Measurements from ENCODE around the gene CACNA1G.

CACNA1G gene

GRCh38 chr17:50520483-50520882 is 40.0 kb upstream of the CACNA1G start:
- Histone ChIP-seq H3K4me3 (no peak overlapping the region), H3K27me3 (no peaks in the 10 kb centered on the region), H3K9me3 (no peaks in the 10 kb centered on the region), H3K4me2 (no peak overlapping the region), H3K27ac (no peak overlapping the region), H3K36me3 (no peaks in the 10 kb centered on the region), H3K4me1 (peaks cover 7% of the 10 kb centered on the region), H4K20me1 (no peaks in the 10 kb centered on the region), H3K9ac (no peak overlapping the region)
- TF ChIP-seq Cebpa-rat (IDR thresholded peaks at IDR 0.05), result no peak

GRCh38 chr17:50521514-50521913 is 39.0 kb upstream of the CACNA1G start:
- H3K4me2 ChIP-seq, result no peak overlapping the region
- no peaks in the 10 kb centered on the region for H3K4me1 ChIP-seq
- H3K4me3 ChIP-seq, result no peak overlapping the region
- H4K20me1 ChIP-seq, result no peaks in the 10 kb centered on the region
- H3K9ac ChIP-seq, result no peak overlapping the region
- no peaks in the 10 kb centered on the region for H3K27me3 ChIP-seq
- H3K36me3 ChIP-seq, result no peaks in the 10 kb centered on the region
- no peaks in the 10 kb centered on the region for H3K9me3 ChIP-seq
- H3K27ac ChIP-seq, result no peak overlapping the region
- no peak for TF ChIP-seq Cebpa-rat (IDR thresholded peaks at IDR 0.05)

GRCh38 chr17:50522766-50523165 is 37.7 kb upstream of the CACNA1G start:
- TF ChIP-seq Cebpa-rat (IDR thresholded peaks at IDR 0.05), result no peak
- no peaks in the 10 kb centered on the region for H3K36me3 ChIP-seq

GRCh38 chr17:50523208-50523607 is 37.3 kb upstream of the CACNA1G start:
- no peak for TF ChIP-seq Cebpa-rat (IDR thresholded peaks at IDR 0.05)
- H3K4me2 ChIP-seq, result no peak overlapping the region

More at GRCh38 chr17:50522766-50523165, 37.7 kb upstream of the CACNA1G start:
- Histone ChIP-seq H3K9me3 (no peaks in the 10 kb centered on the region), H3K27ac (no peak overlapping the region), H3K4me1 (peaks cover 9% of the 10 kb centered on the region), H3K9ac (no peak overlapping the region), H3K4me2 (no peak overlapping the region), H3K4me3 (no peak overlapping the region), H4K20me1 (no peaks in the 10 kb centered on the region), H3K27me3 (no peaks in the 10 kb centered on the region)

GRCh38 chr17:50524838-50525237 is 35.7 kb upstream of the CACNA1G start:
- Histone ChIP-seq H3K9ac (no peak overlapping the region), H3K27me3 (no peaks in the 10 kb centered on the region), H3K27ac (no peak overlapping the region), H3K36me3 (no peaks in the 10 kb centered on the region), H3K4me1 (peaks cover 11% of the 10 kb centered on the region), H3K9me3 (no peaks in the 10 kb centered on the region), H3K4me3 (no peak overlapping the region), H3K4me2 (no peak overlapping the region), H4K20me1 (no peaks in the 10 kb centered on the region)
- no peak for TF ChIP-seq Cebpa-rat (IDR thresholded peaks at IDR 0.05)

More at GRCh38 chr17:50523208-50523607, 37.3 kb upstream of the CACNA1G start:
- H4K20me1 ChIP-seq, result no peaks in the 10 kb centered on the region
- H3K4me1 ChIP-seq, result peaks cover 11% of the 10 kb centered on the region
- no peak overlapping the region for H3K27ac ChIP-seq
- H3K9ac ChIP-seq, result no peak overlapping the region
- H3K36me3 ChIP-seq, result no peaks in the 10 kb centered on the region
- H3K27me3 ChIP-seq, result no peaks in the 10 kb centered on the region
- H3K9me3 ChIP-seq, result no peaks in the 10 kb centered on the region
- no peak overlapping the region for H3K4me3 ChIP-seq

GRCh38 chr17:50527155-50527762 is 33.3 kb upstream of the CACNA1G start:
- H3K36me3 ChIP-seq, result no peaks in the 10 kb centered on the region
- H3K27me3 ChIP-seq, result peaks cover 20% of the 10 kb centered on the region
- no peak for TF ChIP-seq Cebpa-rat (IDR thresholded peaks at IDR 0.05)
- H3K4me3 ChIP-seq, result no peak overlapping the region
- H3K9me3 ChIP-seq, result no peaks in the 10 kb centered on the region
- H4K20me1 ChIP-seq, result peaks cover under 1% of the 10 kb centered on the region; the same call in 1 of the 2 replicates
- H3K9ac ChIP-seq, result no peak overlapping the region
- peaks cover 12% of the 10 kb centered on the region for H3K4me1 ChIP-seq
- H3K4me2 ChIP-seq, result peak overlapping the region; percentile 29
- H3K27ac ChIP-seq, result no peak overlapping the region

- Histone ChIP-seq H4K20me1 (peaks cover 8% of the 10 kb centered on the region), H3K27me3 (peaks cover 27% of the 10 kb centered on the region), H3K9me3 (no peaks in the 10 kb centered on the region), H3K4me1 (peaks cover 18% of the 10 kb centered on the region), H3K9ac (no peak overlapping the region), H3K4me3 (no peak overlapping the region), H3K36me3 (no peaks in the 10 kb centered on the region), H3K27ac (no peak overlapping the region), H3K4me2 (peak overlapping the region; percentile 29; the same call in 1 of the 2 replicates)
- no peak for TF ChIP-seq Cebpa-rat (IDR thresholded peaks at IDR 0.05)
Measured at GRCh38 chr17:50527949-50528474, 32.5 kb upstream of the CACNA1G start.

- no peak for TF ChIP-seq Cebpa-rat (IDR thresholded peaks at IDR 0.05)
- no peaks in the 10 kb centered on the region for H3K36me3 ChIP-seq
- peaks cover 46% of the 10 kb centered on the region for H3K27me3 ChIP-seq
- no peak overlapping the region for H3K4me3 ChIP-seq
- peaks cover 26% of the 10 kb centered on the region for H3K4me1 ChIP-seq
- H3K9me3 ChIP-seq, result no peaks in the 10 kb centered on the region
- no peak overlapping the region for H3K9ac ChIP-seq
- no peak overlapping the region for H3K4me2 ChIP-seq
- peaks cover 16% of the 10 kb centered on the region for H4K20me1 ChIP-seq
- H3K27ac ChIP-seq, result no peak overlapping the region
Measured at GRCh38 chr17:50529849-50530248, 30.7 kb upstream of the CACNA1G start.

GRCh38 chr17:50531428-50532025 is 29.0 kb upstream of the CACNA1G start:
- Histone ChIP-seq H4K20me1 (peaks cover 16% of the 10 kb centered on the region), H3K9me3 (no peaks in the 10 kb centered on the region), H3K4me3 (no peak overlapping the region), H3K9ac (no peak overlapping the region), H3K4me2 (no peak overlapping the region), H3K27ac (no peak overlapping the region), H3K27me3 (peaks cover 56% of the 10 kb centered on the region), H3K4me1 (peaks cover 26% of the 10 kb centered on the region), H3K36me3 (no peaks in the 10 kb centered on the region)
- no peak for TF ChIP-seq Cebpa-rat (IDR thresholded peaks at IDR 0.05)

GRCh38 chr17:50532452-50533024 is 28.0 kb upstream of the CACNA1G start, which contains the start of gene EPN3:
TSS of gene EPN3 (plus strand) at chr17:50532735. CDS start at chr17:50536557, 3,822 bp downstream.
- Histone ChIP-seq H3K4me1 (peaks cover 18% of the 10 kb centered on the region), H3K36me3 (no peaks in the 10 kb centered on the region), H3K27ac (no peak within 1 kb of the TSS), H3K4me3 (no peak within 1 kb of the TSS), H4K20me1 (peaks cover 16% of the 10 kb centered on the region), H3K27me3 (peaks cover 56% of the 10 kb centered on the region), H3K9me3 (no peaks in the 10 kb centered on the region), H3K4me2 (peak within 1 kb of the TSS; percentile 24; the same call in 1 of the 2 replicates), H3K9ac (no peak within 1 kb of the TSS)
- TF ChIP-seq Cebpa-rat (IDR thresholded peaks at IDR 0.05), result no peak

All from BLaER1 (cell line).